Neutrophil (primary cell): ENCODE data around the gene PLS3.

Experiments used
- H3K27ac ChIP-seq: fragments of 200-600 bp; sonication (generic); 2 replicates; pipeline ENCODE4 v1.5.1; 2016; ENCODE audit warnings: mild to moderate bottlenecking, moderate library complexity
- H3K27me3 ChIP-seq: fragments of 200-600 bp; sonication (generic); 2 replicates; pipeline ENCODE4 v1.6.0; 2016; ENCODE audit warnings: mild to moderate bottlenecking
- H3K36me3 ChIP-seq: fragments of 200-600 bp; sonication (generic); 2 replicates; pipeline ENCODE4 v1.5.1; 2017
- H3K4me1 ChIP-seq, 2 experiments: fragments of 200-600 bp in 1 of 2; sonication (generic) in 1 of 2; 1 replicate in 1 of 2; 2 replicates in 1 of 2; pipeline versions ENCODE4 v1.5.1 to v1.6.1; 2013 to 2016; ENCODE audit warnings: low read depth in 1 of 2, low read length in 1 of 2, mild to moderate bottlenecking in 1 of 2, moderate library complexity in 1 of 2; ENCODE audit not compliant: control insufficient read depth in 1 of 2, insufficient read depth in 1 of 2
- H3K4me3 ChIP-seq, 2 experiments: fragments of 200-600 bp in 1 of 2; sonication (generic) in 1 of 2; 1 replicate in 1 of 2; 2 replicates in 1 of 2; pipeline ENCODE4 v1.5.1; 2013 to 2016; ENCODE audit warnings: low read depth in 1 of 2, low read length in 1 of 2, mild to moderate bottlenecking in 1 of 2, moderate library complexity in 1 of 2
- H3K9me3 ChIP-seq: fragments of 200-600 bp; sonication (generic); 2 replicates; pipeline ENCODE4 v1.5.1; 2016
- TF ChIP-seq, protein P1 (sequence below): fragments of 200-600 bp; sonication (generic); IDR thresholded peaks from 2 replicates; pipeline ENCODE4 v1.5.1; 2016; ENCODE audit warnings: antibody characterized with exemption

Gene PLS3

GRCh38 chrX:115531818-115532403, 29.1 kb upstream of the PLS3 start:
- no peak overlapping the region for H3K27ac ChIP-seq
- H3K36me3 ChIP-seq, result no peaks in the 10 kb centered on the region
- no peaks in the 10 kb centered on the region for H3K9me3 ChIP-seq
- H3K27me3 ChIP-seq, result no peaks in the 10 kb centered on the region
- H3K4me3 ChIP-seq, result no peak overlapping the region
- TF ChIP-seq, protein P1, sequence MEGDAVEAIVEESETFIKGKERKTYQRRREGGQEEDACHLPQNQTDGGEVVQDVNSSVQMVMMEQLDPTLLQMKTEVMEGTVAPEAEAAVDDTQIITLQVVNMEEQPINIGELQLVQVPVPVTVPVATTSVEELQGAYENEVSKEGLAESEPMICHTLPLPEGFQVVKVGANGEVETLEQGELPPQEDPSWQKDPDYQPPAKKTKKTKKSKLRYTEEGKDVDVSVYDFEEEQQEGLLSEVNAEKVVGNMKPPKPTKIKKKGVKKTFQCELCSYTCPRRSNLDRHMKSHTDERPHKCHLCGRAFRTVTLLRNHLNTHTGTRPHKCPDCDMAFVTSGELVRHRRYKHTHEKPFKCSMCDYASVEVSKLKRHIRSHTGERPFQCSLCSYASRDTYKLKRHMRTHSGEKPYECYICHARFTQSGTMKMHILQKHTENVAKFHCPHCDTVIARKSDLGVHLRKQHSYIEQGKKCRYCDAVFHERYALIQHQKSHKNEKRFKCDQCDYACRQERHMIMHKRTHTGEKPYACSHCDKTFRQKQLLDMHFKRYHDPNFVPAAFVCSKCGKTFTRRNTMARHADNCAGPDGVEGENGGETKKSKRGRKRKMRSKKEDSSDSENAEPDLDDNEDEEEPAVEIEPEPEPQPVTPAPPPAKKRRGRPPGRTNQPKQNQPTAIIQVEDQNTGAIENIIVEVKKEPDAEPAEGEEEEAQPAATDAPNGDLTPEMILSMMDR, result no peak
- no peaks in the 10 kb centered on the region for H3K4me1 ChIP-seq

GRCh38 chrX:115533485-115533884, 27.5 kb upstream of the PLS3 start:
- H3K36me3 ChIP-seq, result no peaks in the 10 kb centered on the region
- no peak overlapping the region for H3K4me3 ChIP-seq
- TF ChIP-seq, protein P1, result no peak

GRCh38 chrX:115534383-115534782, 26.6 kb upstream of the PLS3 start:
- H3K4me3 ChIP-seq, result no peak overlapping the region
- H3K9me3 ChIP-seq, result no peaks in the 10 kb centered on the region
- TF ChIP-seq, protein P1, result no peak
- H3K27ac ChIP-seq, result no peak overlapping the region
- no peaks in the 10 kb centered on the region for H3K36me3 ChIP-seq
- no peaks in the 10 kb centered on the region for H3K27me3 ChIP-seq
- H3K4me1 ChIP-seq, result no peaks in the 10 kb centered on the region

More at GRCh38 chrX:115533485-115533884, 27.5 kb upstream of the PLS3 start:
- Histone ChIP-seq H3K9me3 (no peaks in the 10 kb centered on the region), H3K4me1 (no peaks in the 10 kb centered on the region), H3K27me3 (no peaks in the 10 kb centered on the region), H3K27ac (no peak overlapping the region)

DNA sequence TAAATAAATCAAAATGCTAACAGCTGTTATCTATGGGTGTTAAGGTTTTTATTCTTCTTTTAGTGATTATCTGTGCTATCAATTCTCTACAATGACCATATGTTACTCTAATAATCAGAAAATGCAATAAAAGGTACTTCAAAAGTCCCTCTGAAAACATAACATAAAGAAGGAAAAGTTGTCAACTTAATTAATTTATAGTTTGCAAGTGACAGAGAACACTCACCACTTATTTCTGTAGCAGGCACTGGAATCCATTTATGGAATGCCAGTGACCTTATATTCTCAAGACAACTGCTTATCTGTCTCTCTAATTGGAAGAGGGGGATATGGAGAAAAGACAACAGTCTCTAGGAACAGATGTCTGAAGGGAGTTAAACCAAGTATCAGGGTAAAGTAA, 25.6 kb upstream of the PLS3 start:
- Histone ChIP-seq H3K9me3 (no peaks in the 10 kb centered on the region), H3K4me3 (no peak overlapping the region), H3K27ac (no peak overlapping the region), H3K4me1 (no peaks in the 10 kb centered on the region), H3K27me3 (no peaks in the 10 kb centered on the region), H3K36me3 (no peaks in the 10 kb centered on the region)
- TF ChIP-seq, protein P1, result no peak

GRCh38 chrX:115535844-115536243, 25.1 kb upstream of the PLS3 start:
- Histone ChIP-seq H3K36me3 (no peaks in the 10 kb centered on the region), H3K4me1 (no peaks in the 10 kb centered on the region), H3K4me3 (no peak overlapping the region), H3K27me3 (no peaks in the 10 kb centered on the region), H3K9me3 (no peaks in the 10 kb centered on the region), H3K27ac (no peak overlapping the region)
- TF ChIP-seq, protein P1, result no peak
